Loucy (cell line): ENCODE measurements around the gene EML1.

Experiments used
- H2AFZ ChIP-seq: fragments of 200-600 bp; sonication (generic); 2 replicates; pipeline ENCODE4 v1.6.0; 2016; ENCODE audit warnings: antibody characterized with exemption, mild to moderate bottlenecking, low read length, moderate library complexity
- H3F3A ChIP-seq: fragments of 200-600 bp; 2 replicates; pipeline ENCODE4 v1.6.0; 2016; ENCODE audit warnings: antibody characterized with exemption, low read depth, mild to moderate bottlenecking
- H3K27me3 ChIP-seq: fragments of 200-600 bp; sonication (generic); 2 replicates; pipeline ENCODE4 v1.6.1; 2014; ENCODE audit warnings: low read length, mild to moderate bottlenecking; ENCODE audit not compliant: insufficient read depth, poor library complexity, severe bottlenecking
- H3K36me3 ChIP-seq: fragments of 200-600 bp; sonication (generic); 2 replicates; pipeline ENCODE4 v1.6.1; 2016; ENCODE audit warnings: low read length; ENCODE audit not compliant: insufficient read depth
- H3K4me1 ChIP-seq: fragments of 200-600 bp; sonication (generic); 2 replicates; pipeline ENCODE4 v1.5.1; 2014; ENCODE audit warnings: low read length, mild to moderate bottlenecking; ENCODE audit not compliant: insufficient read depth, poor library complexity, severe bottlenecking
- H3K4me2 ChIP-seq: fragments of 200-600 bp; sonication (generic); 2 replicates; pipeline ENCODE4 v1.6.0; 2014; ENCODE audit warnings: antibody characterized with exemption, low read length, low read depth, mild to moderate bottlenecking; ENCODE audit not compliant: poor library complexity, severe bottlenecking
- H3K4me3 ChIP-seq: fragments of 200-600 bp; sonication (generic); 2 replicates; pipeline ENCODE4 v1.5.1; 2014; ENCODE audit warnings: low read length, mild to moderate bottlenecking, mixed read lengths; ENCODE audit not compliant: poor library complexity, severe bottlenecking
- H3K79me2 ChIP-seq: fragments of 200-600 bp; sonication (generic); 2 replicates; pipeline ENCODE4 v1.6.1; 2014; ENCODE audit warnings: low read length; ENCODE audit not compliant: insufficient read depth
- H3K9ac ChIP-seq: fragments of 200-600 bp; sonication (generic); 2 replicates; pipeline ENCODE4 v1.6.0; 2014; ENCODE audit warnings: mild to moderate bottlenecking, low read depth, low read length, moderate library complexity; ENCODE audit not compliant: poor library complexity, severe bottlenecking
- H3K9me2 ChIP-seq: fragments of 200-600 bp; sonication (generic); replicated peaks from 2 replicates; pipeline ENCODE4 v1.6.1; 2016; ENCODE audit warnings: low read depth, low read length, mixed read lengths
- H3K9me3 ChIP-seq: fragments of 200-600 bp; sonication (generic); 2 replicates; pipeline ENCODE4 v1.6.1; 2014; ENCODE audit warnings: mild to moderate bottlenecking, antibody characterized with exemption, low read length, low read depth; ENCODE audit not compliant: insufficient read depth
- H4K20me1 ChIP-seq: fragments of 200-600 bp; sonication (generic); 2 replicates; pipeline ENCODE4 v1.6.0; 2014; ENCODE audit warnings: antibody characterized with exemption, low read length, mild to moderate bottlenecking; ENCODE audit not compliant: insufficient read depth, poor library complexity, severe bottlenecking
- CTCF ChIP-seq: fragments of 200-600 bp; sonication (generic); conservative IDR thresholded peaks from 2 replicates; pipeline ENCODE4 v1.5.1; 2014; ENCODE audit warnings: mild to moderate bottlenecking, antibody characterized with exemption, low read length
- EZH2phosphoT487 ChIP-seq: fragments of 200-600 bp; IDR thresholded peaks from 2 replicates; pipeline ENCODE4 v1.6.1; 2018; ENCODE audit warnings: antibody characterized with exemption, mild to moderate bottlenecking, moderate library complexity, borderline replicate concordance

Gene EML1

GRCh38 chr14:99972748-99973466 is 179.7 kb downstream of the EML1 start:
- Histone ChIP-seq H3K4me2 (peak overlapping the region; percentile 99), H3K79me2 (peaks cover 56% of the 10 kb centered on the region)

GRCh38 chr14:99975190-99975589 is 182.0 kb downstream of the EML1 start:
- no peak for TF ChIP-seq CTCF
- TF ChIP-seq EZH2phosphoT487: no peak
- H3K79me2 ChIP-seq: peaks cover 77% of the 10 kb centered on the region
- no peak overlapping the region for H3K9ac ChIP-seq
- H3K4me3 ChIP-seq: peak overlapping the region; percentile 94
- peak overlapping the region; percentile 99 for H3K4me2 ChIP-seq
- H3K9me3 ChIP-seq: peaks cover 9% of the 10 kb centered on the region; the same call in 1 of the 2 replicates
- H3F3A ChIP-seq: 0 out of 2 replicates have a peak, but pooled peaks cover 2% of the 10 kb centered on the region
- H2AFZ ChIP-seq: no peak overlapping the region
- no peaks in the 10 kb centered on the region for H3K9me2 ChIP-seq
- H4K20me1 ChIP-seq: peaks cover 49% of the 10 kb centered on the region
- H3K4me1 ChIP-seq: peaks cover 41% of the 10 kb centered on the region
- no peaks in the 10 kb centered on the region for H3K27me3 ChIP-seq
- no peaks in the 10 kb centered on the region for H3K36me3 ChIP-seq

More at GRCh38 chr14:99972748-99973466, 179.7 kb downstream of the EML1 start:
- Histone ChIP-seq H4K20me1 (peaks cover 38% of the 10 kb centered on the region), H3K4me1 (peaks cover 41% of the 10 kb centered on the region), H3K27me3 (no peaks in the 10 kb centered on the region), H3K9me2 (no peaks in the 10 kb centered on the region), H3K9me3 (peaks cover 9% of the 10 kb centered on the region; the same call in 1 of the 2 replicates), H3K4me3 (peak overlapping the region; percentile 94), H3K9ac (peak overlapping the region; percentile 80), H3F3A (0 out of 2 replicates have a peak, but pooled peaks cover 2% of the 10 kb centered on the region), H2AFZ (peak overlapping the region; percentile 60), H3K36me3 (no peaks in the 10 kb centered on the region)
- no peak for TF ChIP-seq EZH2phosphoT487
- no peak for TF ChIP-seq CTCF

GRCh38 chr14:99976021-99976420 is 182.8 kb downstream of the EML1 start:
- no peak overlapping the region for H3K9ac ChIP-seq
- no peak overlapping the region for H2AFZ ChIP-seq
- H3K4me1 ChIP-seq: peaks cover 41% of the 10 kb centered on the region
- H3K9me3 ChIP-seq: peaks cover 9% of the 10 kb centered on the region; the same call in 1 of the 2 replicates
- no peaks in the 10 kb centered on the region for H3K27me3 ChIP-seq
- H3K79me2 ChIP-seq: peaks cover 85% of the 10 kb centered on the region
- peaks cover 49% of the 10 kb centered on the region for H4K20me1 ChIP-seq
- no peaks in the 10 kb centered on the region for H3K9me2 ChIP-seq
- H3K4me2 ChIP-seq: peak overlapping the region; percentile 58
- H3F3A ChIP-seq: 0 out of 2 replicates have a peak, but pooled peaks cover 2% of the 10 kb centered on the region
- TF ChIP-seq EZH2phosphoT487: no peak
- no peak for TF ChIP-seq CTCF
- H3K36me3 ChIP-seq: no peaks in the 10 kb centered on the region
- peak overlapping the region; percentile 51 for H3K4me3 ChIP-seq
